Effector memory CD4-positive, alpha-beta T cell (primary cell): ENCODE data around the gene AMFR.

Experiments used
- DNase-seq, 3 donors: peaks; one replicate each; pipeline ENCODE4 v3.0.0-alpha.2; 2020
- H3K27ac ChIP-seq: 2 replicates; pipeline ENCODE4 v1.7.0; 2013; ENCODE audit warnings: mild to moderate bottlenecking, low read length, moderate library complexity; ENCODE audit not compliant: insufficient read depth, poor library complexity, severe bottlenecking
- H3K27me3 ChIP-seq: replicated peaks from 2 replicates; pipeline ENCODE4 v1.7.0; 2013; ENCODE audit warnings: mild to moderate bottlenecking, low read length; ENCODE audit not compliant: insufficient read depth, control insufficient read depth, poor library complexity, severe bottlenecking
- H3K36me3 ChIP-seq: 2 replicates; pipeline ENCODE4 v1.7.0; 2013; ENCODE audit warnings: mild to moderate bottlenecking, low read length, moderate library complexity; ENCODE audit not compliant: control insufficient read depth, insufficient read depth
- H3K4me1 ChIP-seq: 2 replicates; pipeline ENCODE4 v1.7.0; 2013; ENCODE audit warnings: low read length, mild to moderate bottlenecking; ENCODE audit not compliant: control insufficient read depth, insufficient read depth, poor library complexity, severe bottlenecking
- H3K4me3 ChIP-seq: 2 replicates; pipeline ENCODE4 v1.7.0; 2013; ENCODE audit warnings: low read length, low read depth, mild to moderate bottlenecking; ENCODE audit not compliant: insufficient read depth, poor library complexity, severe bottlenecking
- H3K9me3 ChIP-seq: 2 replicates; pipeline ENCODE4 v1.7.0; 2013; ENCODE audit warnings: mild to moderate bottlenecking, low read length, moderate library complexity; ENCODE audit not compliant: control insufficient read depth

The AMFR gene

DNA sequence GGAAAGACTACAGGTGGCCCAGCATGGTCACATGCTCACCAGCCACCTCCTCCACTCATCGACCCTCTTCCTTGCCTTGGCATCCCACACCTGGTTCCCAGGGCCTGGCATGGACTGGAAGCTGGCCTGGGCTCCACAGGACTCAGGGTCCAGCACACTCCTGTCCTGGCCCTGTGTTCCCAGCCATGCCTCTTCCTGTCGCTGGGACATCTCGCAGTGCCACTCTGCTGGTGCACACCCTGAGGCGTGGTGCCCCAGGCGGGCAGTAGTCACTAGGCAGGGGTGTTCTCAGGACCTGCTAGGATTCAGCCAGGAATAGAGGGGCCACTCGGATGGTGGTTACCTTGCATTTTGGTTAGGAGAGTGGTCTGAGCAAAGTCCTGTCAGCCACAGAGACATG is 99.4 kb downstream of the AMFR start:
- no peaks in the 10 kb centered on the region for H3K4me1 ChIP-seq
- H3K4me3 ChIP-seq = no peak overlapping the region
- DNase-seq = no peak
- no peaks in the 10 kb centered on the region for H3K36me3 ChIP-seq
- no peaks in the 10 kb centered on the region for H3K27me3 ChIP-seq
- H3K9me3 ChIP-seq = no peaks in the 10 kb centered on the region
- H3K27ac ChIP-seq = no peak overlapping the region

DNA sequence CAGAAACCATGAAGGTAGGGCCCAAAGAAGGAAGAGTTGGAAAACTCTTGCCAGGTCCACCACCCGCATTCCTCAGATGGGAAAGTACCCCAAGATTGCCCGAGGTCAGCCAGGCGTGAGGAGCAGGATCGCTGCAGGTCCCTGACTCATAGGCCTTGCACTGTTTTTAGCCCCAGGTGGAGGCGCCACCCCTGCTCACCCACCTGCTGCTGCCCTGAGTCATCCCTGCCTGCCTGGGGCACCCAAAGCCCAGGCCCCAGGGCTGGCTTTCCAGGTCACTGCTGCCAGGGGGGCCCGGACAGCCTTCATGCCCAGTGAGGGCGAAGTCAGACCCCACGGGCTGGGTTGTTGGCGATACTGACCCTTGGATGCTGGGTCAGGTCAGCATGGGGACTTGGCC is 100.9 kb downstream of the AMFR start:
- no peak overlapping the region for H3K4me3 ChIP-seq
- H3K9me3 ChIP-seq = no peaks in the 10 kb centered on the region
- no peak overlapping the region for H3K27ac ChIP-seq
- no peaks in the 10 kb centered on the region for H3K27me3 ChIP-seq
- no peak for DNase-seq
- H3K36me3 ChIP-seq = no peaks in the 10 kb centered on the region
- H3K4me1 ChIP-seq = no peaks in the 10 kb centered on the region

DNA sequence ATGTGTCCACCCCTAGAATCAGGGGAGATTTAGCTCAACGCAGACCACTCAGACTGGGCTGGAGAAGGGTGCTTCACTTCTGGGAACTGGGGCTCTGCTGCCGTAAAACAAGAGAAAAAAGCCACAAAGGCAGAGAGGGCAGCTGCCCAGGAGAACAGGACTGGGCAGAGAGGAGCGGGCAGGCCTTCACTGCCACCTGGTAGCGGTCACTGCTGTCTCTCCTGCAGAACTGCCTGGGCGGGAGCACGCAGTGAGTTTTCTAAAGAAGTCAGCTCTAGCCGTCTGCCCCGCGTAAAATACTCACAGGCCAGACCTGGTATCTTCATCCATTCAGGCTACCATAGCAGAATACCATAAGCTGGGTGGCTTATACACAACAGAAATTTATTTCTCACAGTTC is 103.8 kb downstream of the AMFR start:
- H3K27me3 ChIP-seq = no peaks in the 10 kb centered on the region
- peaks cover 6% of the 10 kb centered on the region for H3K4me1 ChIP-seq
- no peaks in the 10 kb centered on the region for H3K9me3 ChIP-seq
- no peak for DNase-seq
- H3K4me3 ChIP-seq = no peak overlapping the region
- no peak overlapping the region for H3K27ac ChIP-seq
- H3K36me3 ChIP-seq = no peaks in the 10 kb centered on the region

DNA sequence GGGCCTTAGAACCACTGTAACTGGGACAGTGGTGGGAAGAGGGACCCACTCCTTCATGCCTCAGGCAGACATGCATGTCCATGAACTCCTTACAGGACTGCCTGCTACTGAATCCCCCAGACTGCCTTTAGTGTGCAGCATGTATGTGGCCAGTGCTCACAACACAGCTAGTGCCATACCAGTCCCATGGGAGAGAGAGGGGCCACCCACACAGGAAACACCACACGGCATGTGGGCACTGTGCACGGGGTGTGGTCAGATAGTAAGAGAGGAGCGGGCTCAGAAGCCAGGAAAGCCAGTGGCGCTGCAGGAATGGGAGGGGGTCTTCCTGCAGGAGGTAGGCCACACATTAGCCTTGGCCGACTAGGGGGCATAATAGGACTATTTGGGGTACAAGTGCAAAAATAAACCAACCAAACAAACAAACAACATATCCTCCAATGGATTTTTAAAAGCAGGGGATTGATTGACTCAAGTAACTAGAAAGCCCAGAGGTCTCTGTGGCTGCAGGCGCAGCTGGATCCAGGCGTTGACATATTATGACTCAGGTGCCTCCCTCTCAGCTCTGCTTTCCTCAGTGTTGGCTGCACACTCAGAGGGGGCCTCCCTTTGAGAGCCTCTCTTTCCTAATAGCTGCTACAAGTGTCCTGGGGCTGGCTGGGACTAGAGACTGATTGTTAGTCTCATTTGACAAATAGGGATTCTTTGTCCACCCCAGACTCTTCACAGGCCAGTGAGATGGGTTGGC is 104.4 kb downstream of the AMFR start:
- H3K27me3 ChIP-seq = no peaks in the 10 kb centered on the region

DNA sequence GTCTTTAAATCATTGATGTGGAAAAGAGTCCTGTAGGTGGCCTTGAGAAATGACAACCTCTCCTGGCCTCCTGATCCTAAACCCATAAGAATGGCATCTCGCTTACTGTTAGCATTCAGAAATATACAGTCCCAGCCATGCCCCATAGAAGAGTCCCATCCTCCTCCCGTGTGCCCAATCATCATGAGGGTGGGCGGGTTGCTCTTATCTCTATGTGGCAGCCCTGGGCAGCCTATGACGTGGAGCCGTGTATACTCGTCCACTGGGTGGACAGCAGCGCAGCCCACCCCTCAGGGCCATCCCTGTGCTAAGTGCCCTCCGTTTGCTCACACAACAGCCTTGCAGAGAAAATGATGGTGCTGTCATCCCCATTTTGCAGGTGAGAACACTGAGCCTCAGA is 105.3 kb downstream of the AMFR start:
- Histone ChIP-seq H3K4me1 (peaks cover 6% of the 10 kb centered on the region), H3K9me3 (no peaks in the 10 kb centered on the region), H3K4me3 (no peak overlapping the region), H3K36me3 (no peaks in the 10 kb centered on the region), H3K27me3 (no peaks in the 10 kb centered on the region), H3K27ac (no peak overlapping the region)
- no peak for DNase-seq

More for the DNA sequence above, 104.4 kb downstream of the AMFR start:
- no peak overlapping the region for H3K27ac ChIP-seq
- H3K9me3 ChIP-seq = no peaks in the 10 kb centered on the region
- H3K4me3 ChIP-seq = no peak overlapping the region
- H3K4me1 ChIP-seq = peaks cover 6% of the 10 kb centered on the region
- DNase-seq = no peak
- no peaks in the 10 kb centered on the region for H3K36me3 ChIP-seq

DNA sequence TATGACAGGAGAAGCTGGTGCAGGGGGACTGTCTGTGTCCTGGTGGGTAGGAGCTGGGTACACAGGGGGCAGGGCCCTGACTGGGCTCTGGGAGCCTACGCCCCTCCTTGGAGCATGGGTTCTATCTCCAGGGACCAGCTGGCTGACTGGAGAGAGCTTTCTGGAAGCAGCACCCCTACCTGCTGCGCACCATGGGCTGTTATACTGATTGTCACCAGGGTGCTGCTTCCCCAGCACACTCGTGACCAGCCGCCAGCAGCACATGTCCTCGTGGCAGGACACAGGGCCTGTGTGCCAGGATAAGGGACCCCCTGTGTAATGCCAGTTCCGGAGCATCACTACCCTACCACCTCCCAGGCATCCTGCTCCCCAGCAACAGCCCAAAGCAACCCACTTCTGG is 106.0 kb downstream of the AMFR start:
- no peaks in the 10 kb centered on the region for H3K36me3 ChIP-seq
- H3K4me3 ChIP-seq = no peak overlapping the region
- H3K27me3 ChIP-seq = no peaks in the 10 kb centered on the region
- peaks cover 6% of the 10 kb centered on the region for H3K4me1 ChIP-seq
- no peak for DNase-seq
- no peaks in the 10 kb centered on the region for H3K9me3 ChIP-seq
- no peak overlapping the region for H3K27ac ChIP-seq

DNA sequence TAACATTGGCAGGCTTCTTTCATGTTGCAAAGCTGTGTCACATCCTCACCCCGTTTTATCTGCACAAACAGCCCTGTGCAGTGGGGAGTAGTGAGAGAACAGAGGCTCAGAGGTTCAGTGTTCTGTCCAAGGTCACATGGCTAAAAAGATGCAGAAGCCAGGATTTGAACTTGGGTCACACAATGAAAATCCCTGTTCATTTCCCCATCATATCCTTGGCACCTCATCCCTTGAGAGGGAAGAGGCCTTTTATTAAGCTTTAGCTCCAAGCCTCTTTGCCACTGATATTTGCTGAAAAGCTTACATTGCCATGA is 106.6 kb downstream of the AMFR start:
- peaks cover 6% of the 10 kb centered on the region for H3K4me1 ChIP-seq
- no peaks in the 10 kb centered on the region for H3K9me3 ChIP-seq
- H3K27me3 ChIP-seq = no peaks in the 10 kb centered on the region
- no peak overlapping the region for H3K27ac ChIP-seq
- no peak overlapping the region for H3K4me3 ChIP-seq
- H3K36me3 ChIP-seq = no peaks in the 10 kb centered on the region
- no peak for DNase-seq

DNA sequence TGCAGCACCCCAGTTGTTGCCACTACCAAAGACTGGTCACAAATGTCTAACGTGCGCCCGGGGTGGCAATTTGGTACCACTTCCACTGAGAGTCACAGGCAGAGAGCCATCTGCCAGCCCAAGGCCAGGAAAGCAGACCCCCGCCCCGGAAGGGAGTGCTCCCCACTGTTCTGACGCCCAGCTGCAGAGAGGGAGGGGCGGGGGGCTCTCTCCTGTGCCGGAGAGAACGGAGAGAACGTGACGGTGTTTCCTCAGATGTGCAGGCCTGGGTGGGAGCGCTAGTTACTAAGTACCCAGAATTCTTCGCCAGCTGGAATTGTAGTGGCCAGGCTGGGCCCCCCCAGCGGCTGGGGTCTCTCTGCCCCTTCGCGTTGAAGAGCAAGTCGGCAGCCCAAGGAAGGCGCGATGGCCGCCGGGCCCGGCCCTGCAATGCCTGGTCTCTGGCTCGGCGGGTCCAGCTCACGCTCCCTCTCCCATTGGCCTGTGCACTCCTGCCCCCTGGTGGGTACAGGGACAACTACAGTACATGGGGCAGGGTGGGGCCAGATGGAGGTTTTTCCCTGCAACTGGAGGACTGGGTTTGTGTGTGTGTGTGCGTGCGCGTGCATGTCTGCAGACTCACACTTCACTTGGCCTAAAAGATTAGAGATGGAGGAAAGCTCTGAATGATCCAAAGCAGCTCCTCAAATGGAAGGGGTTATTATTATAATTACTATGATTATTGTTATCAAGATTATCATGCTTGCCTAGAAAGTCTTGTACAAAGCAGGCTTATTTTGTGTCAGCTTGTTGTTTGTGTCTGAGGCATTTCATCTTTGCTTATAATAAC is 107.1 kb downstream of the AMFR start:
- H3K4me1 ChIP-seq = peaks cover 6% of the 10 kb centered on the region
- H3K9me3 ChIP-seq = no peaks in the 10 kb centered on the region
- H3K4me3 ChIP-seq = no peak overlapping the region
- H3K36me3 ChIP-seq = no peaks in the 10 kb centered on the region
- H3K27ac ChIP-seq = no peak overlapping the region
- H3K27me3 ChIP-seq = no peaks in the 10 kb centered on the region
- peak; percentile 49 to 57 (median 53) for DNase-seq

DNA sequence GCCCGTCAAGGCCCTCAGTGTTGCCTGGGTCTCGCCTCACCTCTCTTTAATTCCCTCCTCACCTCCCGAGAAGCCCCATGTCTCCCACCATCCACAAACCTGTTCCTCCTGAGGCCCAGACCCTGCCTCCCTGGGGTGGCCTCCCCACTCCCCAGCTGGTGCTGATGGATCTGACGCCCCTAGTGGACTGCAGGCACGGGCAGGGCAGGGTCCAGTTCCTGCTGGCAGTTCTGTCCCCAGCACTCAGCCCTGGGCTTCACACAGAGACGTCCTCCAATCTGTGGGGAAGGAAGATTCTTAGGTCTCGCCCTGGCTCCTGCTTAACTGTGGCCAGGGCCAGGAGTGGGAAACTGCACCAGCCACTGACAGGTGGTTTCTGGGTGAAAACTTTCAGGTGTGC is 108.8 kb downstream of the AMFR start:
- Histone ChIP-seq H3K9me3 (no peaks in the 10 kb centered on the region), H3K4me3 (no peak overlapping the region), H3K27me3 (no peaks in the 10 kb centered on the region), H3K4me1 (peaks cover 6% of the 10 kb centered on the region), H3K27ac (no peak overlapping the region), H3K36me3 (no peaks in the 10 kb centered on the region)
- DNase-seq = no peak

DNA sequence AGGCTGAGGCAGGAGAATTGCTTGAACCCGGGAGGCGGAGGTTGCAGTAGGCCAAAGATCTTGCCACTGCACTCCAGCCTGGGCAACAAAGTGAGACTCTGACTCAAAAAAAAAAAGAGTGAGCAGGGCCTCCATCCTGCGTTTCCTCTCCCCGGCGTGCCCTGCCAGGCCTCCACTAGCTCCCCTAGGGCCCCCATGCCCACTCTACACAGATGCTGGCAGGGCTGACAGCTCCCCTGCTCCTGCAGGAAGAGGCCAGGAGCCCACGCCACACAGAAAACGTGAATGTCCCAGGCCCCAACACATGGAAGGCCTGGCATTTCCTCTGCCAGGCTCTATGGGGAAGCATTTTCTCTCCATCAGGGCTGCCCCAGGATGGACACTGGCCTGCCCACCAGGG is 109.4 kb downstream of the AMFR start:
- no peaks in the 10 kb centered on the region for H3K36me3 ChIP-seq
- H3K27ac ChIP-seq = no peak overlapping the region
- peaks cover 6% of the 10 kb centered on the region for H3K4me1 ChIP-seq
- H3K27me3 ChIP-seq = no peaks in the 10 kb centered on the region
- no peak overlapping the region for H3K4me3 ChIP-seq
- DNase-seq = no peak
- no peaks in the 10 kb centered on the region for H3K9me3 ChIP-seq
